Parathyroid adenoma (tissue), 2 donors: Measurements from ENCODE around the gene KATNAL1.

Source experiments
- H2AFZ ChIP-seq: fragments of 300-600 bp; sonication (generic); one replicate; pipeline ENCODE4 v1.7.0; 2017; ENCODE audit warnings: antibody characterized with exemption, mild to moderate bottlenecking
- H3K27ac ChIP-seq: fragments of 300-600 bp; sonication (generic); one replicate; pipeline ENCODE4 v1.7.0; 2017
- H3K27me3 ChIP-seq: fragments of 300-600 bp; sonication (generic); one replicate; pipeline ENCODE4 v1.7.0; 2017; ENCODE audit warnings: low read length; ENCODE audit not compliant: control insufficient read depth, insufficient read depth
- H3K36me3 ChIP-seq: fragments of 300-600 bp; sonication (generic); one replicate; pipeline ENCODE4 v1.7.0; 2017; ENCODE audit warnings: low read length; ENCODE audit not compliant: control insufficient read depth, insufficient read depth
- H3K4me1 ChIP-seq: fragments of 300-600 bp; sonication (generic); one replicate; pipeline ENCODE4 v1.7.0; 2017; ENCODE audit warnings: control low read depth
- H3K4me2 ChIP-seq: fragments of 300-600 bp; sonication (generic); one replicate; pipeline ENCODE4 v1.7.0; 2017; ENCODE audit warnings: low read length
- H3K4me3 ChIP-seq: fragments of 300-600 bp; sonication (generic); one replicate; pipeline ENCODE4 v1.7.0; 2017; ENCODE audit warnings: low read depth, low read length
- H3K79me2 ChIP-seq: fragments of 300-600 bp; sonication (generic); one replicate; pipeline ENCODE4 v1.7.0; 2017; ENCODE audit warnings: control low read depth
- H3K9ac ChIP-seq: fragments of 300-600 bp; sonication (generic); one replicate; pipeline ENCODE4 v1.7.0; 2017; ENCODE audit warnings: mild to moderate bottlenecking
- H3K9me3 ChIP-seq: fragments of 300-600 bp; sonication (generic); one replicate; pipeline ENCODE4 v1.7.0; 2017; ENCODE audit warnings: low read length; ENCODE audit not compliant: control insufficient read depth
- CTCF ChIP-seq: fragments of 300-600 bp; sonication (generic); IDR thresholded peaks from one replicate; pipeline ENCODE4 v1.7.0; 2017; ENCODE audit warnings: antibody characterized with exemption, mild to moderate bottlenecking
- donor health status: primary hyperparathyroidism.

The KATNAL1 gene

GRCh38 chr13:30353471-30354215, 46.3 kb upstream of the KATNAL1 start:
- Histone ChIP-seq H3K4me1 (peaks cover 4% of the 10 kb centered on the region), H3K9ac (no peak overlapping the region), H3K36me3 (no peaks in the 10 kb centered on the region), H3K27ac (no peak overlapping the region), H3K4me2 (no peak overlapping the region), H3K79me2 (no peaks in the 10 kb centered on the region), H3K9me3 (no peaks in the 10 kb centered on the region), H3K4me3 (no peak overlapping the region), H3K27me3 (no peaks in the 10 kb centered on the region), H2AFZ (no peak overlapping the region)
- no peak for TF ChIP-seq CTCF

DNA sequence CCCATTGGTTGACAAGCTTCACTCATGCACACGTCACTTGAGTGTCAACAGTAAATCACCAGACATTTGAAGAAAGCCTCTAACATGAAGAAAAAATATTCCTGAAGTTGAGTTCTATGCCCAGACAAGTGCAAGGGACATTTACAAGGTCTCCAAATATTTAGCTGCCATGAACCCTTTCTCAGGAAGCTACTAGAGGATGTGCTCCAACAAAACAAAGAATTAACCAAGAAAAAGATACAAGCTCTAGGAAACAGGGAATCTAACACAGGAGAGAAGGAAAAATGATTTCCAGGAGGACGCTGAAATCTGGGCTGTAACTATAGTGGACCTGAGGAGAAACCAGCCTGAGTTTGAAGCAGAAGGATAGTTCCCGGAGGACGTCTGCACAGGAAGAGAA, 45.7 kb upstream of the KATNAL1 start:
- H3K4me2 ChIP-seq: no peak overlapping the region
- H3K36me3 ChIP-seq: no peaks in the 10 kb centered on the region
- H3K79me2 ChIP-seq: no peaks in the 10 kb centered on the region
- H3K27me3 ChIP-seq: no peaks in the 10 kb centered on the region
- no peak overlapping the region for H3K4me3 ChIP-seq
- H3K9me3 ChIP-seq: no peaks in the 10 kb centered on the region
- H3K4me1 ChIP-seq: peaks cover 4% of the 10 kb centered on the region
- H3K9ac ChIP-seq: no peak overlapping the region
- H3K27ac ChIP-seq: no peak overlapping the region
- TF ChIP-seq CTCF: no peak
- H2AFZ ChIP-seq: no peak overlapping the region

DNA sequence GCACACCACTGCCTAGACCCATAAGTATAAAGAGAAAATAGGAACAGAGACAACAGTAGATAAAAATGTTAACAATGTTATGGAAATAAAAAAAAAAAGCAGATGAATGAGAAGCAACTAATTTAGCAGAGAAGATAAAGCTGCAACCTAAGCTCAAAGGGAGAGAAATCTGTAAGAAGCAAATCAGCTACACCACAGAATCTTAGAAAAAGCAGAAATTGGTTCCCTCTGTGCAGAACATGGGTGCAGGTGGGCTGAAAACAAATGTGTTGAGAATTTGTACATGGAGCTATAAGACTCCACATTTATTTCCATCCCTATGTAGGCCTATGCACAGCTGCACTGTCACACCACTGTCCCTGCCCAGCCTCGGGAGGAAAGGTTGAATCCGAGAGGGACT, 44.8 kb upstream of the KATNAL1 start:
- no peaks in the 10 kb centered on the region for H3K79me2 ChIP-seq
- H3K9me3 ChIP-seq: no peaks in the 10 kb centered on the region
- no peaks in the 10 kb centered on the region for H3K27me3 ChIP-seq
- H3K9ac ChIP-seq: no peak overlapping the region
- peaks cover 4% of the 10 kb centered on the region for H3K4me1 ChIP-seq
- no peak overlapping the region for H3K4me2 ChIP-seq
- no peak overlapping the region for H3K27ac ChIP-seq
- no peaks in the 10 kb centered on the region for H3K36me3 ChIP-seq
- no peak overlapping the region for H3K4me3 ChIP-seq
- no peak overlapping the region for H2AFZ ChIP-seq
- no peak for TF ChIP-seq CTCF

DNA sequence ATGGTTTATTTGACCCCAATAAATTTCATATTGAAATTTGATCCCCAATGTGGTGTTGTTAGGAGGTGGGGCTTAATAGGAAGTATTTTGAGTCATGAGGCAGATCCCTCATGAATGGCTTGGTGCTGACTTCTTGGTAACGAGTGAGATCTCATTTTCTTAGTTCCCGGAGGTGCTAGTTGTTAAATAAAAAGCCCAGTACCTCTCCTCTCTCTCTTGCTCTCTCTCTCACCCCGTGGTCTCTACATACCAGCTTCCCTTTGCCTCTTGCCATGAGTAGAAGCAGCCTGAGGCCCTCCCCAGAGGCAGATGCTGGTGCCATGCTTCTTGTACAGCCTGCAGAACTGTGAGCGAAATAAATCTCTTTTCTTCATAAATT, 39.4 kb upstream of the KATNAL1 start:
- no peak overlapping the region for H3K27ac ChIP-seq

More for the DNA sequence above, 39.4 kb upstream of the KATNAL1 start:
- Histone ChIP-seq H2AFZ (no peak overlapping the region), H3K4me1 (no peaks in the 10 kb centered on the region), H3K9ac (no peak overlapping the region), H3K36me3 (no peaks in the 10 kb centered on the region), H3K4me3 (no peak overlapping the region), H3K4me2 (no peak overlapping the region), H3K27me3 (no peaks in the 10 kb centered on the region), H3K79me2 (no peaks in the 10 kb centered on the region), H3K9me3 (no peaks in the 10 kb centered on the region)
- no peak for TF ChIP-seq CTCF
